ENCODE measurements around the gene NT5DC1. TPM values are rescaled to one million over a fixed set of nuclear protein-coding genes. Genes with fewer than 3 reads are reported as not detected.

The NT5DC1 gene
- polyA plus RNA-seq, 3 donors: 18.2 to 39.0 (median 28.3) TPM

- no peaks in the 10 kb centered on the region for H3K79me2 ChIP-seq (ENCODE audit: insufficient read depth, low read length)
- H3K4me1 Mint-ChIP-seq: peaks cover 2% of the 10 kb centered on the region
Observed at GRCh38 chr6:116289876-116290275, 189.2 kb downstream of the NT5DC1 start.

GRCh38 chr6:116290799-116291198 lies 190.1 kb downstream of the NT5DC1 start:
- intact Hi-C loops (cut with micrococcal nuclease): loop anchor here (5.0 to 10.0 kb wide), 2 partner anchors 154 to 242 kb away; no protein-coding TSS in a partner anchor
- no peak overlapping the region for H3K9ac ChIP-seq (ENCODE audit: insufficient read depth, low read length, poor library complexity, severe bottlenecking)
- no peaks in the 10 kb centered on the region for H3K27me3 ChIP-seq (ENCODE audit: control insufficient read depth in 2 of 2, insufficient read depth in 2 of 2, low read length in 2 of 2)
- no peaks in the 10 kb centered on the region for H3K9me3 ChIP-seq (replicated peaks in 1 of 2; ENCODE audit: control insufficient read depth in 1 of 2, insufficient read depth in 1 of 2, low read length in 2 of 2)
- H4K20me1 ChIP-seq (ENCODE audit: insufficient read depth, low read length): no peaks in the 10 kb centered on the region
- peaks cover 0 to 1% (median 0%) of the 10 kb centered on the region in 3 donors for H3K27me3 Mint-ChIP-seq (ENCODE audit: low read depth in 3 of 3)
- peaks cover 0 to 2% (median 0%) of the 10 kb centered on the region in 7 donors for H3K9me3 Mint-ChIP-seq
- H3K36me3 Mint-ChIP-seq: no peaks in the 10 kb centered on the region
- H3K4me1 ChIP-seq (ENCODE audit: control insufficient read depth in 1 of 2, insufficient read depth in 2 of 2, low read length in 2 of 2): peaks cover 4 to 6% of the 10 kb centered on the region in 2 donors
- TF ChIP-seq CTCF (IDR thresholded peaks at IDR 0.05): no peak
- no peak overlapping the region for H3K27ac ChIP-seq (ENCODE audit: low read depth in 1 of 2, low read length in 2 of 2)
- WGBS (ENCODE audit: insufficient coverage): 100% methylated on average over 1 of the region's 2 CpGs
- peaks cover 2% of the 10 kb centered on the region for H3K4me1 Mint-ChIP-seq
- no peaks in the 10 kb centered on the region for H3K36me3 ChIP-seq (replicated peaks in 1 of 2; ENCODE audit: control insufficient read depth in 1 of 2, insufficient read depth in 2 of 2, low read length in 2 of 2)
- no peak overlapping the region for H3K4me2 ChIP-seq (replicated peaks; ENCODE audit: extremely low read depth, low read length, poor library complexity, severe bottlenecking)
- H3K4me3 Mint-ChIP-seq: no peak overlapping the region
- no peak overlapping the region for H3K27ac Mint-ChIP-seq
- no peak for DNase-seq
- H2AFZ ChIP-seq (ENCODE audit: insufficient read depth, low read depth, low read length, poor library complexity, severe bottlenecking): no peak overlapping the region
- H3K79me2 ChIP-seq (ENCODE audit: insufficient read depth, low read length): no peaks in the 10 kb centered on the region
- no peak overlapping the region for H3K4me3 ChIP-seq (replicated peaks in 1 of 3; ENCODE audit: low read depth in 2 of 3, low read length in 3 of 3)

More at GRCh38 chr6:116289876-116290275, 189.2 kb downstream of the NT5DC1 start:
- Histone ChIP-seq H4K20me1 (ENCODE audit: insufficient read depth, low read length) (no peaks in the 10 kb centered on the region), H3K4me2 (replicated peaks; ENCODE audit: extremely low read depth, low read length, poor library complexity, severe bottlenecking) (no peak overlapping the region), H3K9ac (ENCODE audit: insufficient read depth, low read length, poor library complexity, severe bottlenecking) (no peak overlapping the region), H3K4me1 (ENCODE audit: control insufficient read depth in 1 of 2, insufficient read depth in 2 of 2, low read length in 2 of 2) (peaks cover 4 to 6% of the 10 kb centered on the region in 2 donors), H3K27me3 (ENCODE audit: control insufficient read depth in 2 of 2, insufficient read depth in 2 of 2, low read length in 2 of 2) (no peaks in the 10 kb centered on the region), H3K4me3 (replicated peaks in 1 of 3; ENCODE audit: low read depth in 2 of 3, low read length in 3 of 3) (no peak overlapping the region), H3K36me3 (replicated peaks in 1 of 2; ENCODE audit: control insufficient read depth in 1 of 2, insufficient read depth in 2 of 2, low read length in 2 of 2) (no peaks in the 10 kb centered on the region), H3K9me3 (replicated peaks in 1 of 2; ENCODE audit: control insufficient read depth in 1 of 2, insufficient read depth in 1 of 2, low read length in 2 of 2) (no peaks in the 10 kb centered on the region), H3K27ac (ENCODE audit: low read depth in 1 of 2, low read length in 2 of 2) (no peak overlapping the region), H2AFZ (ENCODE audit: insufficient read depth, low read depth, low read length, poor library complexity, severe bottlenecking) (no peak overlapping the region)
- Mint-ChIP-seq H3K27ac (no peak overlapping the region), H3K4me3 (no peak overlapping the region), H3K27me3 (ENCODE audit: low read depth in 3 of 3) (no peaks in the 10 kb centered on the region), H3K36me3 (no peaks in the 10 kb centered on the region), H3K9me3 (peaks cover 0 to 6% (median 0%) of the 10 kb centered on the region in 7 donors)
- no peak for TF ChIP-seq CTCF (IDR thresholded peaks at IDR 0.05)
- WGBS (ENCODE audit: insufficient coverage): no CpG with 5 or more reads among the region's 2 CpGs
- intact Hi-C loops (cut with micrococcal nuclease): loop anchor here (5.0 to 10.0 kb wide), 2 partner anchors 155 to 242 kb away; no protein-coding TSS in a partner anchor
- peak in 1 of 3 donors; percentile 6 for DNase-seq
